ENCODE results near the gene EPS8.

The EPS8 gene

DNA sequence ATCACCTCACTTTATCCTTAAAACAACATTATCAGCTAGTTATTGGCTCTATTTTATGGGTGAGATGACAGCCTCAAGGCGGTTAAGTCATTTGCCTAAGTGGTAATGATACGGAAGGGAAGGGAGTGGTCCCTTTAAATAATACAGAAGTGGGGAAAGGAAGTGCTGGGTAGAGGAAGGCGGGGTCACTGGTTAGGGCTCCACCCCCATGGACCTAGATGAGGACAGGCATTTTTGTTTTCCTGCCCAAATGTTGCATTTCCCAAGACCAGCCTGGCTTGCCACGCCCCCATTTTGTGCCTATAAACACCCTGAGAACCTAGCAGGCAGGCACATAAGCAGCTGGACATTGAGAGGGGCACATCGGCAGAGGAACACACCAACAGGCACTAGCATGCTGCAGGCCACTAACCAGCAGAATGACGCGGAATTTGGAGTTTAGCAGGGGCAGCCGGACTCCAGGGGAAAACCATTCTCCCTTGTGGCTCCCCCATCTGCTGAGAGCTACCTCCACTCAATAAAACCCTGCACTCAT is 100.9 kb downstream of the EPS8 start:
- DNase-seq = no peak

- no peak for DNase-seq
Observed at GRCh38 chr12:15687583-15687982, 101.6 kb downstream of the EPS8 start.

DNA sequence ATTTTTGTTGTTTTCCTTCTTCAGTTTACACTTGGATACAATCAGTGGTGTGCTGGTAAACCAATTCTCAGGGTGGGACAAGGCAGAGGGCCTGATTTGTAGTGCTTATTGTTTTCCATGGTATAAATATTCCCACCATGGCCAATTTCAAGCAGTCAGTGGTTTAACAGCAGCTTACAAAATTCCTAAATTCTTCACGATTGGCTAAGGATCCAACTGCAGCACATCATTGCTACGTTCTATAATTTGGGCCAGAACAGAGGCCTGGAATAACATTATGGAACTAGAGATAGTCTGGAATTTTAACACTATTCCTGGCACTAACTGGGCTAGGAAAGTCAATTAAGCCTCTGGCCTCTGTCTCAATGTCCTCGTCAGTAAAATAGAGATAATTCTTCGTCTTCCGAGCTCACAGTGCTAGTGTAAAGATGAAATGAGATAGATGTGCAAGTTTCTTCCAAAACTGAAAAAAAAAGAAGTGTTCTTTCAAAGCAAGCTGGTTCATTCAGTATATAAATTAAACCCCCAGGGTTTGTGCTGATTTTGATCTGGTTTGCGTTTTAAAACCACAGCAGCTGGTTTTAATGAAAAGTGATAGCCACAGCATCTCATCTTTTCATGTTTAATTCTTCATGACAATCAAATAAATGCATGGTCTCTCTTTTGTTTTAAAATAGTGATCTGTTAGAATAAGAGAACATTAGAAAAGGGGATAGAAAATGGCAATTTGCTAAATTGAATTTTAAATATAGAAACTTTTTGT is 104.1 kb downstream of the EPS8 start:
- no peak for DNase-seq

- no peak for DNase-seq
Observed at GRCh38 chr12:15682826-15683225, 106.4 kb downstream of the EPS8 start.

- DNase-seq = no peak
Observed at GRCh38 chr12:15679151-15679550, 110.0 kb downstream of the EPS8 start.

DNA sequence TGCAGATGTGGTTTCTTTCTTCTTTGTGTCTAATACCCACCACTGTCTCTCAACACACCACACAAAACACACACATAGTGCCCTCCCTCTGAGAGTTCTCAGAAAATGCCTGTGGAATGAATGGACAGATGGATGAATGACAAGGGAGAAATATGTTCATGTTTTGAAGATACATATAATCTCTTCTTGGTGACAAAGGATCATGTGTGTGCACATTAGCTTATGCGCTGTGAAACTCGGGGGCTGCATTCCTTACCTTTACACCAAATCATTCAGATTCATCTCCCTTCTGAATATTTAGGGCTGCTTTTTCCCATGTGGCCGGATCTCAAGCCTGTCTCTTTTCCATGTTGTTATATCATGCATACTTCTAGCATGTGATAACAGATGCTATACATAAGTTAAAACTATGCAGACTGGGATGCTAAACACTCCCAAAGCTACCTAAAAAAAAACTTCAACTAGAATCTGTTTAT is 111.4 kb downstream of the EPS8 start:
- no peak for DNase-seq

- no peak for DNase-seq
Observed at GRCh38 chr12:15677228-15677627, 112.0 kb downstream of the EPS8 start.

DNA sequence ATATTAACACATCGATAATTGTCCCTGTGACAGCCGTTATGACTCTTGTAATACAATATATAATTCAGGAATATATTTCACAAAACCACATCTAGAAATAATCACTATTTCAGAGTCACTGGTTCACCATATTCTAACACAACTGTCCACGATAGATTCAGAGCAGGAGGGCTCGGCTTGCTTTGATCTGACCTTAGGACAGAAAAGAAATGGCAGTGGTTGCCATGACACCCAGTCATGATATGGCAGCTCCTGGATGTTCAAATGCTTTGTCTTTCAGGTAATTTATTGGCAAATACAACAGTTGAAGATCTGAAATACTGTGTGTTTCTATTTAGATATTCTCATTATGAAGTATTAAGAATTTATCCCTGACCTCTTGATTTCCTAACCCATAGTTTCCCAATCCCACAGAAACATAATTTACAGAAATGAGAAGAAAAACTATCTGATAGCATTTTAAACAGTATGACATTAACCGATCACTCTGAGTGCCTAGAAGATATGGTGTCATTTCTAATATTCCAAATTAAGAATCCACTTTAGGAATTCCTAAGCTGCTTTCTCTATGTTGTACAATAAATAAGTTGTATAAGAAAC is 116.4 kb downstream of the EPS8 start:
- DNase-seq = no peak

DNA sequence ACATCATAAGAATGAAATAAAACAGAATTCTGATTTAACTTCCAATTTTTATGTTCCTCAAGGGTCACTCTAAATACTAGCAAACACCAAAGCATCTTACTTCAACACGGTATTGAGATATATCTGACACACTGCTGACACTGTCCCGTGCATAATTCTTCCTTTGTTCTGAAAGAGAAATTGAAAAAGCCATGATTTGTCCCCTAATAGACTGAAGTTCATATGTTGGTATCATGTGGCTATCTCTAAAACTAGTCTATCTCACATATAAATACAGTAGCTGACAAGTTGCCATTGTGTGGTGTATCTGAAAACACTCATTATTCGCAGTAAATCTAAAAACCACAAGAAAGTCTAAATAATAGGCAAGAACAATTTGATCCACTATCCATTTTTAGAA is 118.4 kb downstream of the EPS8 start:
- no peak for DNase-seq

DNA sequence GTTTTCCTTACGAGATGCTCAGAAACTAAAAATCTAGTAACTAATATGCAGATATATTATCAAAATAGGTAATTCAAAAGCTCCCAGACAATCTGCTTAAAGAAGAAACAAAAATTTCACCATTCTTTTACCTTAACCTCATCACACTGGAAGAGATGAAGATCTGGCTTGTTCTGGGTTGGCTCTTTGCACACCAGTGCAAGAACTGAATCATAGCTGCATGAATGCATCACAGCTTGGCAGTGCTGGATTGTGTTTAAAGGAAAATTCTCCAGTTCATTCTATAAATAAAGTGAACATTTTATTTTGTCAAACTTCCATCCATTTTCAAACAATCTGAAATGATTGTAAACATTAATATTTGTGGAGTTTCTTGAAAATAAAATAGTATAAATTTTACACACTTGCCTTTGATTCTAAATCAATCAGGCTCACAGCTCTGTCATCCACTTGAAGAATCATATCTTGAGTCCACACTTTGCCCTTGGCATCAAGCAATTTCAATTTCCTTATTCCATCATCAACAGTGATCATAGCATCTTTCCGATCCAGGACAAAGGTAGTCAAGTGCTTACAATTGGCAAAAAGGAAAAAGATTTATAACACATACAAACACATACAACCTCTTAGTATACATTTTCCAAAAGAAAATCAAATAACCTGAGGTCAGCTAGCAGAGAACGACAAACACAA is 119.8 kb downstream of the EPS8 start:
- DNase-seq = no peak

- DNase-seq = no peak
Observed at GRCh38 chr12:15664491-15664890, 124.7 kb downstream of the EPS8 start.

DNA sequence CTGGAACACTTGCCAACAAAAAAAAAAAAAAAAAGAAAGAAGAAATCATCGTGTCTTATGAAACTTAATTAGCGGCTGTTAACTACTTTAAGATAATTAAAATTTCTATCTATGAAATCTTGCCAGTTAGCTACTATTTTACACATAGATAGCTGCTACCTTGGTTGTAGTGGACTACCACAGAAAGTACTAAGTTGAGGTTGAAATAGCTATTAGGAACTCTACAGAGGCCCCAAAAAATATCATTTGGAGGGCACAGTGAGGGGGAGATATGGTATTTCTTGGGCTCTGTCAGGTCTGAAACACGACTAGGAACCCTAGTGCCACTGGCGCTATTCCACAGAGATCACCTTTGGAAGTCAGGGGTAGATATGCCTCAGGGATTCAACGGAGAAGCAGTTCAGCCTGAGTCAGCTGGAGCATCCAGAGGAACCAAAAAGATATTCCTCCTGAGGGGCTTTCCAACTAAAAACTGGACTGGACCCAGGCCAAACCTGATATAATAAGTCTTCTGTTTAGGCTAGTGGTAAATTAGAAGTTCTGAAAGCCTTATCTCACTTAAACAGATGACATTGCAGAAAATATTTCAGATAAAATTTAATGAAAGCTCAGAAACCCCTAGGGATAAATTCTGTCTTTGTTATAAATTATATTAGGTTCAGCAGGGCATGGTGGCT is 126.1 kb downstream of the EPS8 start:
- DNase-seq = no peak

GRCh38 chr12:15662303-15662980 is 126.7 kb downstream of the EPS8 start:
- DNase-seq = peak; percentile 75

DNA sequence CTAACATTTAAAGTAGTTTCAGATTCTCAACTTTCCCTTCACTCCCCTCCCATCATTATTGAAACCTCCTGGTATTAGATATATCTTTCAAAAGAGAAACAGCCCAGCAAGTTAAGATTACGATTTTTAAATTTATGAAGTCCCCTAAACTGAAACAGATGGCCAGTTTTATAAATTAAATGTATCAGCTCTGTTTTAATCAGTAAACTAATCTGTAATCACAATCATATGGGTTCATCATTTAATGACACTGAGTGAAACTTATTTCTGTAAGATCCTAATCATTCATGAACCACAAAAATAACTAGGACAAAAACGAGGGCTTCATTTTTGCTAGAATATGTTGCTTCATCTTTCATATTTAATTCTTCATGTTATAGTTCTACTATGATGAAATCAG is 137.8 kb downstream of the EPS8 start:
- no peak for DNase-seq

DNA sequence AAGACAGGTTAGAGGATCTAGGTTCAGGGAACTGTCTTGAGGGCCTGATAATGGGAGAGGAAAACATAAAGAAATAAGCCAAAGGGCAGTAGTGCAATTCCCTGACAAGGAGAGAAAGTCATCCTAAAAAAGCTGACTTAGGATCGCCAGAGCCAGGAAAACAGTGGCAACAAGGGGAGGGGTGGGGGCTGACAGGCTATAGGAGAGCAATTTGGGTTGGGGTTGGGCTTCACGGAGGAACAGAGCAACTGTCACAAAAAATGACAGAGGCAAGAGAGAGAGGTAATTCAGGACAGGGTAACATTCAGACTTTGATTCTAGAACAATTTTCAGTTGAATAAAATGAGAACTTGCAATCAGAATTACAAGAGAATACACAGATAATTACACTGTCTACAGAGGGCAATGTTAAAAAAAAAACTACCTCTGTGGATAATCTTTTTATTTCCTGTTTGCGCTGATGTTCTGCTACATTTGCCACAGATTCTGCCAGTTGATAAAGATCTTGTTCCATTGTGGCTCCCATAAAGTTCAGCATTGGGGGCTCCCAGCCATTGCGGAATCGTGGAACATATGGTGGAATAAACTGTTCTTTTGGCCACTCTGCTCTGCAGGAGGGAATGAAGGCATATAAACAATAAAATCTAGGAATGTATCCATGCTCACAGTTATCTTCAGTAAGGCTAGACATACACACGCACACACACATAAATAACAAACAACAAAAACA is 138.6 kb downstream of the EPS8 start:
- no peak for DNase-seq

DNA sequence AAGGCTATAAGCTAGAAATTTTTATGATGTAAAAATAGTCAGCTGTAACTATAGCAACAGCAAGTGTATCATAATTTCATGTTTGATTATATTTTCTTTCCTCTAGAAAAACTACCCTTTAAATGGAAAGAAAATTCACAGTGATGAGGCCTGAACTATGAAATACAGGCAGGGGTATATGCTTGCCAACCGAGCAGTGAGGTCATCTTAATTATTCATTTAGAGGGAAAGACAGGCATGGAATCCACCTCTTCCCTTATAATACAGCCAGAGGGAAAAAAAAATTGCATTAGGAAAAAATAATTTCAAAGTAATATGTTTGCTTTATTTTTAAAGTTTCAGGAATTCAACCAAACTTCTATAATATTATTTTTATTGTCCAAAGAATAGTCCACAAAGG is 139.8 kb downstream of the EPS8 start:
- no peak for DNase-seq

- no peak for DNase-seq
Observed at GRCh38 chr12:15648558-15648957, 140.6 kb downstream of the EPS8 start.

DNA sequence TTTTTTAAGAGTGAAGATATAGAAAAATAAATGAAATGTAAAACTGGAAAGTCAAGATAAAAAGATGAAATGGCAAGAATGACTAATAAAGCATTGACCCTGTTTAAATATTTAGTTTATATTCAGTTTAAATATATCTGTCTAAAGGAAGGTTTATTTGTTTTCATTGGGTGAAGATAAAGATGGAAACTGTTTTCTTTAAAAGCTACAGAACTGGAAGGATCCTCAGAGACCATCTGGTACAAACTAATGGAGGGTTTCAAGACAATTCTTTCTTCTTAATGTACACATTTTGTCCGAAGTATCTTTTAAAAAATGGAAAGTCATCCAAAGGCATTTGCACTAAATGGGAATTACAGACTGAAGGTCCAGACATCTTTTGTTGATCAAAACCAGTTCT is 142.6 kb downstream of the EPS8 start:
- no peak for DNase-seq

GRCh38 chr12:15644700-15645099 is 144.5 kb downstream of the EPS8 start:
- DNase-seq = no peak

DNA sequence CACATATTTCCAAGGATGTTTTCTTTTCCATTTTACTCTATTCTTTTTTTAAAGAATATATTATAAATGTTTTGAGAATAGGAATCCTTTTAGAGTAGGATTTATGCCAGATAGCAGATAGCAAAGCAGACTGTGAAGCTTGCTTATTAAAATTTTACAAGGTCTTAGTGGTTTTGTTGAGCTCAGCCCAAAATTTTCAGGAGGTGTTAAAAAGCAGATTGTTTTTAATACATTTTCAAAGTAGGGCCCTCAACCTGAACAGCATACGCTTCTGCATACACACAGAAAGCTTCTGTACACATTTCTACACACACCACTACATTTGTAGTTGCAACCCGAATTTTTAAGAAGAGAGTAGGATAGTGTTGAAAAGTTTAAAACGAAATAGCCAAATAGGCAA is 151.0 kb downstream of the EPS8 start:
- DNase-seq = no peak

- DNase-seq = no peak
Observed at GRCh38 chr12:15636060-15636890, 152.9 kb downstream of the EPS8 start.
